DND-41 (cell line): Measurements from ENCODE around the gene PLBD1.

Experiments used
- ATAC-seq: fragments of 200-7000 bp; cut with Tn5 transposase; 3 replicates; pipeline ENCODE4 v1.9.1; 2021; ENCODE audit warnings: low read depth; ENCODE audit not compliant: insufficient read depth
- DNase-seq: peaks from one replicate; pipeline ENCODE4 v3.0.0-alpha.2; 2020
- H2AFZ ChIP-seq: 2 replicates; pipeline ENCODE4 v1.6.0; 2012; ENCODE audit warnings: low read depth, low read length
- H3K27ac ChIP-seq: 2 replicates; pipeline ENCODE4 v1.5.1; 2012; ENCODE audit warnings: low read length, inconsistent platforms
- H3K27me3 ChIP-seq: fragments of 200-600 bp; sonication (generic); 2 replicates; pipeline ENCODE4 v1.6.0; 2012; ENCODE audit warnings: low read length, mild to moderate bottlenecking, inconsistent platforms; ENCODE audit not compliant: insufficient read depth, poor library complexity
- H3K36me3 ChIP-seq: 2 replicates; pipeline ENCODE4 v1.5.1; 2012; ENCODE audit warnings: low read length, inconsistent platforms; ENCODE audit not compliant: insufficient read depth
- H3K4me1 ChIP-seq: 2 replicates; pipeline ENCODE4 v1.5.1; 2012; ENCODE audit warnings: mild to moderate bottlenecking, low read length; ENCODE audit not compliant: insufficient read depth
- H3K4me2 ChIP-seq: 2 replicates; pipeline ENCODE4 v1.6.0; 2012; ENCODE audit warnings: mild to moderate bottlenecking, moderate library complexity, low read length, inconsistent platforms; ENCODE audit not compliant: insufficient read depth
- H3K4me3 ChIP-seq, 2 experiments: fragments of 200-600 bp in 1 of 2; shearing (Covaris generic) in 1 of 2; 2 replicates each; pipeline ENCODE4 v1.5.1; 2012 to 2016; ENCODE audit warnings: inconsistent platforms in 2 of 2, low read length in 2 of 2, mild to moderate bottlenecking in 2 of 2, low read depth in 1 of 2, moderate library complexity in 1 of 2
- H3K79me2 ChIP-seq: 2 replicates; pipeline ENCODE4 v1.6.0; 2012; ENCODE audit warnings: low read length, inconsistent platforms; ENCODE audit not compliant: insufficient read depth
- H3K9ac ChIP-seq: 2 replicates; pipeline ENCODE4 v1.6.0; 2012; ENCODE audit warnings: low read depth, mild to moderate bottlenecking, inconsistent platforms, low read length, moderate library complexity
- H3K9me3 ChIP-seq: 2 replicates; pipeline ENCODE4 v1.5.1; 2012; ENCODE audit warnings: low read length, moderate library complexity, mild to moderate bottlenecking, inconsistent platforms; ENCODE audit not compliant: insufficient read depth, severe bottlenecking
- H4K20me1 ChIP-seq: 2 replicates; pipeline ENCODE4 v1.6.0; 2012; ENCODE audit warnings: low read length; ENCODE audit not compliant: insufficient read depth
- CTCF ChIP-seq: IDR thresholded peaks from 2 replicates; pipeline ENCODE4 v1.5.1; 2012; ENCODE audit warnings: borderline replicate concordance, low read length, moderate library complexity, mild to moderate bottlenecking; ENCODE audit not compliant: poor library complexity, severe bottlenecking; ENCODE audit errors: extremely low read depth
- EZH2 ChIP-seq: IDR thresholded peaks from 3 replicates; pipeline ENCODE4 v1.6.1; 2012; ENCODE audit warnings: borderline replicate concordance, low read depth, mild to moderate bottlenecking, moderate library complexity, low read length, inconsistent platforms; ENCODE audit not compliant: severe bottlenecking

The PLBD1 gene

DNA sequence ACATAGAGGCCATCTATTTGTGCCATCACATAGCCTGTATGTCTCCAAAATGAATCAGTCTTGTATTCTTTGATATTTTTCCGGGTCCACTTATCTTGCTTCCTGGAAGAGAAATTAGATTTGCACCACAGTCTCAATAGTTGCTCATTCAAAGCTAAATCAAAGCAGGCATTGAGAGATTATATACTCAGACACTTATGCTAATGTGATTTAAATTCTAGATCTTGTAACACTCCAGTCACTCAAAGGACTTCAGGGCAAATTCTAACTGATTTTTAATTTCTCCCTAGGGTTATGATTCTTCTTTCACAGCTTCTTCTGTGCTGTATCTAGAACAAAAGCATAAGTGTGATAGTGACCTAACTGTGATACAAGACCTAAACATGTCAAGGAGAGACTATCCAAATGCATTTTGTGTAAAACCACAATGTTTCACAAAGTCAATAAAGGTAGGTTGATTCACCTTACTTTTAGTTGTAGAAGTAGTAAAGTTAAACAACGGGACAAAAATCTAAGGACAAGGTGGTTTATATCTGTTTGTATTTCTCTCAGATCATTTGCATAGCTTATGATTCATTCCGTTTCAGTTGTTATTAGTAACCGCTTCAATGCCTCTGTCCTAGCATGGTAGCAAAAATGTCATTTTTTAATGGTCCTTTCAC, 26.8 kb downstream of the PLBD1 start:
- no peak overlapping the region for H3K9ac ChIP-seq

DNA sequence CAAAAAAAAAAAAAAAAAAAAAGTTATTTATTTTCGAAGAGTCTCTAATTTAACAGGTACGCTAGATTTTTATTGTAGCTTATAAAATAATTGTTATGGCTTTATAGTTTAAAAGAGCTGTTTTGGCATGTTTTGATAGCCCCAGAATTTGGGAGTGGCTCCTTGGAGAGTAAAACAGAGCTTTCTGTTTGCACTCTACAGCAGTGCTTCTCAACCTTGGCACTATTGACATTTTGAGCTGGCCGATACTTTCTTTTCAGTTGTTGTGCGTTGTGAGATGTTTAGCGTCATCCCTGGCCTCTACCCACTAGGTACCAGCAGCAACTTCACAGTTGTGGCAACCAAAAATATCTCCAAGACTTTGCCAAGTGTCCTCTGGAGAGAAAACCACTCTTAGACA, 30.6 kb downstream of the PLBD1 start:
- Histone ChIP-seq H4K20me1 (no peaks in the 10 kb centered on the region), H3K4me3 (no peak overlapping the region), H3K27ac (no peak overlapping the region), H3K36me3 (no peaks in the 10 kb centered on the region), H2AFZ (no peak overlapping the region), H3K9me3 (no peaks in the 10 kb centered on the region), H3K4me2 (no peak overlapping the region), H3K4me1 (no peaks in the 10 kb centered on the region), H3K79me2 (no peaks in the 10 kb centered on the region), H3K9ac (no peak overlapping the region), H3K27me3 (no peaks in the 10 kb centered on the region)
- ATAC-seq (no peak), DNase-seq (no peak)
- TF ChIP-seq CTCF (no peak), EZH2 (no peak)

More for the DNA sequence above, 26.8 kb downstream of the PLBD1 start:
- DNase-seq (no peak), ATAC-seq (no peak)
- H3K4me1 ChIP-seq, result no peaks in the 10 kb centered on the region
- no peak overlapping the region for H3K4me2 ChIP-seq
- no peak overlapping the region for H3K27ac ChIP-seq
- H3K36me3 ChIP-seq, result no peaks in the 10 kb centered on the region
- H2AFZ ChIP-seq, result no peak overlapping the region
- no peak overlapping the region for H3K4me3 ChIP-seq
- no peaks in the 10 kb centered on the region for H4K20me1 ChIP-seq
- H3K79me2 ChIP-seq, result no peaks in the 10 kb centered on the region
- no peak for TF ChIP-seq CTCF
- no peak for TF ChIP-seq EZH2
- no peaks in the 10 kb centered on the region for H3K27me3 ChIP-seq
- H3K9me3 ChIP-seq, result no peaks in the 10 kb centered on the region

DNA sequence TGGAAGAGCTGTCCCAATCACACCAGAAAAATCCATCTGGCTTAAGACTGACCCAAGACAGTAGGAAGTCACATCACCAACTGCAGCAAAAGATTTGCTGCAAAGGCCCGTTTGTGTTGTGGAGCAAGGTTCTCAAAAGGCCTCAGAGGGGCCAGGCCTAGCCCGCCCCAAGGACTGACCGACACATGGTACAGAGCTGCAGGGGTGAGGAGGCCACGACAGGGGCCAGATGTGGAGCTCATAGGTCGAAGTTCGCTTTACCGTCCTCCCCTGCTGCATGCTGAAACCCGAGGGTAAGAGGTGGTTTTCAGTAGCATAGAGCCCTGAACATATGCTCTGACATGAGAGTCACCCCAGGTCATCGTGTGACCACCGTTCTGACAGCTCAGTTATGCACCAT, 35.5 kb downstream of the PLBD1 start:
- Histone ChIP-seq H3K79me2 (no peaks in the 10 kb centered on the region), H3K27me3 (no peaks in the 10 kb centered on the region), H3K4me1 (no peaks in the 10 kb centered on the region), H2AFZ (no peak overlapping the region), H4K20me1 (no peaks in the 10 kb centered on the region), H3K9ac (no peak overlapping the region), H3K27ac (no peak overlapping the region), H3K9me3 (no peaks in the 10 kb centered on the region), H3K4me3 (no peak overlapping the region), H3K36me3 (no peaks in the 10 kb centered on the region), H3K4me2 (no peak overlapping the region)
- TF ChIP-seq EZH2, result no peak
- no peak for TF ChIP-seq CTCF
- DNase-seq (no peak), ATAC-seq (no peak)
